Measurements from ENCODE around the gene TBC1D24.

Gene TBC1D24

GRCh38 chr16:2450535-2450934 lies 24.4 kb upstream of the TBC1D24 start:
- DNase-seq (ENCODE audit: low read depth in 1 of 2, low spot score in 1 of 2), result no peak

DNA sequence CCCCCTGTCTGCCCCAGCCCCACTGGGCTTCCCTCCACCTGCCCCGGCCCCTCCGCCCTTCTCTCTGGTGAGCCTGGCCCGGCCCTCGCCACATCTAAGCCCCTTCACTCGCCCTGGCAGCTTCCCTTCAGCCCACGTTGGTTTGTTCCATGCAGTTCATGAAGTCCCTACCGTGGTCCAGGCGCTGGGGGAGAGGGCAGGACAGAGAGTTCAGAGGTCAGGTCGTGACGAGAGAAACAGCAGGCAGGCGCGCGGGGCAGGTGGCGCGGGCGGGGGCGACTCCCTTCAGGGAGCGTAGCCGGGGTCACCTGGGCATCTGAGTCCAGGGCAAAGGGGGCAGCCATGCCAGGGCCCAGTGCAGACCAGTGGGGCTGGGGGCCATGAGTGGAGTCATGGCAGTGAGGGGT lies 23.9 kb upstream of the TBC1D24 start:
- DNase-seq (ENCODE audit: low read depth in 1 of 2, low spot score in 1 of 2), result no peak

DNA sequence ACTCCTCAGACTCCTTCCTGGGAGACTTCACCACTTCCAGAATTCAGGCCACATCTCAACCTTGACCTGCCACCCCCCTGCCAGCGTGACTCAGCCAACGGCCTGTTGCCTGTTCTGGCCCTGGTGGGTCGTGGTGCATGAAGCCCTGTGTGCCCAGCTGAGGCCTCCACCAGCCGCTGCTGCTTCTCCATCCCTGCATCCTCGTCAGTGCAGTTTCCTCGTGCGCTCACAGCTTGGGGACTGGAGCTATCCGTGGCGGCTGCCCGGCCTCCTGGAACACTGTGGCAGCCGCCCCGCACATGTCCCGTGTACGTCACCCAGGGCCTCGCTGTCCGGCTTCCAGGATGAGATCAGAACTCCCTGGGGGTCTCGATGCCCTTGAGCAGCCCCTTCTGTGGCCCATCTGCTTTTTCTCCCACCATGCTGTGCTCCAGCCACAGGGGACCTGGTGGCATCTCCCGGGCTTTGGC lies 23.0 kb upstream of the TBC1D24 start:
- DNase-seq (ENCODE audit: low read depth in 1 of 2, low spot score in 1 of 2), result no peak

- DNase-seq (ENCODE audit: low read depth in 1 of 2, low spot score in 1 of 2), result no peak
Observed at GRCh38 chr16:2452650-2453049, 22.3 kb upstream of the TBC1D24 start.

- DNase-seq (ENCODE audit: low read depth in 1 of 2, low spot score in 1 of 2), result no peak
Observed at GRCh38 chr16:2455081-2455845, 19.7 kb upstream of the TBC1D24 start.

DNA sequence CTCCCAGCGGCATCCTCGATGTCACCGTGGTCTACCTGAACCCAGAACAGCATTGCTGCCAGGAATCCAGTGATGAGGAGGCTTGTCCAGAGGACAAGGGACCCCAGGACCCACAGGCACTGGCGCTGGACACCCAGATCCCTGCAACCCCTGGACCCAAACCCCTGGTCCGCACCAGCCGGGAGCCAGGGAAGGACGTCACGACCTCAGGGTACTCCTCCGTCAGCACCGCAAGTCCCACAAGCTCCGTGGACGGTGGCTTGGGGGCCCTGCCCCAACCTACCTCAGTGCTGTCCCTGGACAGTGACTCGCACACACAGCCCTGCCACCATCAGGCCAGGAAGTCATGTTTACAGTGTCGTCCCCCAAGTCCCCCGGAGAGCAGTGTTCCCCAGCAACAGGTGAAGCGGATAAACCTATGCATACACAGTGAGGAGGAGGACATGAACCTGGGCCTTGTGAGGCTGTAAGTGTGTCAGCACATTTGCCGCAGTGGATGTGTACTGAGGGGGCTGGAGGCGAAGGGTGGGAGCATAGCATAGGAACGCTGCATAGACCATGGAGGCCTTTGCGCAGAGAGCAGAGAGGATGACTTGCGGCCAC lies 18.3 kb upstream of the TBC1D24 start:
- no peak for DNase-seq (ENCODE audit: low read depth in 1 of 2, low spot score in 1 of 2)

GRCh38 chr16:2457267-2457666 lies 17.7 kb upstream of the TBC1D24 start:
- DNase-seq (ENCODE audit: low read depth in 1 of 2, low spot score in 1 of 2), result no peak

DNA sequence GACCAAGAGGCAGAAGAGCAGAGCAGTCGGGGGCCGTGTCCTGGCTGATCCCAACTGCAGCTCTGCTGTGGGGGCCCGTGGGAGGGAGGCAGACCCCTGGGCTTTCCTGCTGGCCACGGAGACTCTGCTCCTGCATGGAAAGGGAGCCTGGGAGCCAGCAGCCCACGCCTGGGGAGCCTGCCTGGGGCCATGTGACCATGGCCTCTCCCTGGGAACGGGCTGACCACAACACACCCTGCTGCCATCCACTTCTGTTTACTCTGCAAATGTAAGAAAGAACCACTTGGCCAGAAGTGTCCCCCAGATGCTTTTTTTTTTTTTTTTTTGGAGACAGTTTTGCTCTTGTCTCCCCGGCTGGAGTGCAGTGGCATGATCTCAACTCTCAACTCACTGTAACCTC lies 17.0 kb upstream of the TBC1D24 start:
- no peak for DNase-seq (ENCODE audit: low read depth in 1 of 2, low spot score in 1 of 2)

GRCh38 chr16:2458887-2459646 lies 15.9 kb upstream of the TBC1D24 start:
- no peak for DNase-seq (ENCODE audit: low read depth in 1 of 2, low spot score in 1 of 2)

DNA sequence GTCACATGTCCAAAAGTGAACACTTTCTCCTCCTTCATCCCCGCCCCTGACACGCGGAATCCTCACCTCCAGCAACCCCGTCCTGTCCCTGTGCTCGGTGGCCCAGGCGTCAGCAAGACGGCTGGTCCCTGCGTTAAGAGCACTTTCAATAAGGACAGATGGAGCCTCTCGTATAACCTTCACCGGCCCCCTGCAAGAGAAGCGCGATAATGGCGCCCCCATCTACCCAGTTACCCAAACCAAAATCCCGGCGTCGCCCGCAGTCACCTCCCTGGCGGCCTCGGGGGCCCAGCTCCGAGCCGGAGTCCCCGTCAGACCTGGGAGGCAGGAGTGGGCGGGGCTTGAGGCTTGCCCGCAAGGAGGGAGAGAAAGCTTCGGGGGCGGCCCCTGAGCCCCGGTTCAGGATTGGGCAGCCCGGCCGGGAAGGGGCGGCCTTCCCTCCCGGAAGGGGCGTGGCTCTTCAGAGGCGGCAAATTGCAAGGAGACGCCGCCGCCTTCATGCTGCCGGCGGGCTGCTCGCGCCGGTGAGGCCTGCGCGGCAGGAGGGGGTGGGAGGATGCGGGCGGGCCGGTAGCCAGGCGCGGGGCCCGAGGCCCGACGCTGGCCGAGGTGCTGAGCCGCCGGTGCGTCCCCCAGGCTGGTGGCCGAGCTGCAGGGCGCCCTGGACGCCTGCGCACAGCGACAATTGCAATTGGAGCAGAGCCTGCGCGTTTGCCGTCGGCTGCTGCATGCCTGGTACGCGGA lies 15.1 kb upstream of the TBC1D24 start, which contains the start of gene TEDC2:
TSS of gene TEDC2 (plus strand) at position 463 of the 744 bp plus-strand sequence. CDS start at position 499, 36 bp downstream.
- peak; percentile 90 to 96 for DNase-seq (ENCODE audit: low read depth in 1 of 2, low spot score in 1 of 2)

GRCh38 chr16:2460391-2460713 lies 14.6 kb upstream of the TBC1D24 start:
- DNase-seq (ENCODE audit: low read depth in 1 of 2, low spot score in 1 of 2), result no peak

DNA sequence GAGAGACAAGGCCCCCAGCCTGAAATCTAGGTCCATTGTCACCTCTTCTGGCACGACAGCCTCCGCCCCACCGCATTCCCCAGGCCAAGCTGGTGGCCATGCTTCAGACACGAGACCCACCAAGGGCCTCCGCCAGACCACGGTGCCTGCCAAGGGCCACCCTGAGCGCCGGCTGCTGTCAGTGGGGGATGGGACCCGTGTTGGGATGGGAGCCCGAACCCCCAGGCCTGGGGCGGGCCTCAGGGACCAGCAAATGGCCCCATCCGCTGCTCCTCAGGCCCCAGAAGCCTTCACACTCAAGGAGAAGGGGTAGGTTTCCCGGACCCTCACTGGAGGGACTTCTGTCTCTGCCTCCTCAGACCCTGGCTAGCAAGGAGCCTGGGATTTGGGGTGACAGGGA lies 14.0 kb upstream of the TBC1D24 start:
- no peak for DNase-seq (ENCODE audit: low read depth in 1 of 2, low spot score in 1 of 2)

GRCh38 chr16:2462031-2462866 lies 12.7 kb upstream of the TBC1D24 start:
- DNase-seq (ENCODE audit: low read depth in 1 of 2, low spot score in 1 of 2), result no peak

DNA sequence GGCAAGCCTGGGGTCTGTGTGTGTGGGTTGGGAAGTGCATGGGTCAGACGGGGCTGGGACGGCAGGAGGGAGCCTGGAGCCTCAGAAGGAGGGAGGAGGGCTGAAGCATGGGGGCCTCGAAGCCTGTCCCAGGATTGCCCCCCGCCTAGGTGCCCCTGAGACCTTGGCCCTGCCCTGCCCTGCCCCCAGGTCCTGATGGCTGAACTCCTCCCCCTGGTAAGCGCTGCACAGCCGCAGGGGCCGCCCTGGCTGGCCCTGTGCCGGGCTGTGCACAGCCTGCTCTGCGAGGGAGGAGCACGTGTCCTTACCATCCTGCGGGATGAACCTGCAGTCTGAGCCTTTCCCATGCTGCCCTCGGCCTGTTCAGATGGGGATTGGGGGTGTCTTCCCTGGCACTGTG lies 10.6 kb upstream of the TBC1D24 start:
- DNase-seq (ENCODE audit: low read depth in 1 of 2, low spot score in 1 of 2), result no peak

- DNase-seq (ENCODE audit: low read depth in 1 of 2, low spot score in 1 of 2), result no peak
Observed at GRCh38 chr16:2465653-2466415, 9.1 kb upstream of the TBC1D24 start.

GRCh38 chr16:2466667-2467527 lies 8.0 kb upstream of the TBC1D24 start:
- no peak for DNase-seq (ENCODE audit: low read depth in 1 of 2, low spot score in 1 of 2)

DNA sequence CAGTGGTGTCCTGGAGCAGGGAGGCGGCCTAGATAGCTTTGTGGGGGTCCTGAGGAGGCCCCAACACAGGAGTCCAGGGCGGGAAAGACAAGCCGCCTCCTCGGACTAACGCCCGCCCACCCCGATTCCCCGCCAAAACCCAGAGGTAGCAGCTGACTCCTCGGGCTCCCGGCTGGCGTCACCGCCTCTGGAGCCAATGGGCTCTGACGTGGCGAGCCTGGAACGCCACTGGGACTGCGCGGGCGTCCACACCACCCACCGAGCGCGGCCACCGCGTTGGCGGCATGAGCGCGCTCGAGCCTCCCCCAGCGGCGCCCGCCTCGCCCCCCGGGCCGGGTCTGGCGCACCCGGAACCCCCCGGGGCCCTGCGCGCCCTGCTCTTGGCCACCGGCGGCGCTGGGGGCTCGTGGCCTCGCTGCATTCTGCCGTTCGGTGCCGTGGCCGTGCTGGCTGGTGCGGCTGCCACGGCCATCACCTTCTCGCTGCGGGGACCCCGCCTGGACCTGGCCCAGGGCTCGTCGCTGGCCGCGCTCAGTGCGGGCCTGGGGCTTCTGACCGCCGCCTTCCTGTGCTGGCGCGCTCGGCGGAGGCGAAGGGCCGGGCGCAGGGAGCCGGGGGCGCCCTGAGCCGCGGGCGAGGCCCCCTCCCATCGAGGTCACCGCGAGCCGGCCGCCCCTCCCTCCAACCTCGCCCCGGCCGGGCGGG lies 7.2 kb upstream of the TBC1D24 start:
- DNase-seq (ENCODE audit: low read depth in 1 of 2, low spot score in 1 of 2), result no peak

- DNase-seq (ENCODE audit: low read depth in 1 of 2, low spot score in 1 of 2), result no peak
Observed at GRCh38 chr16:2468233-2468724, 6.6 kb upstream of the TBC1D24 start.
